Activated CD4-positive, alpha-beta T cell treated with anti-CD3 and anti-CD28 coated beads, Interleukin-2, amount 50 U/mL, for 1 hour (primary cell): Measurements from ENCODE around the gene FAM237B.
"Not testable (repeated sequence)": the region's sequence is repeated elsewhere in the genome, so short reads cannot be mapped to it uniquely, and the experiment has no call there.

Experiments
- DNase-seq: peaks from one replicate; pipeline ENCODE4 v3.0.0-alpha.2; 2020

The FAM237B gene

GRCh38 chr7:90320801-90321494, at the start of gene FAM237B:
FAM237B (minus strand) TSS chr7:90321304; CDS start chr7:90319748, 1,556 bp downstream.
- no peak for DNase-seq

DNA sequence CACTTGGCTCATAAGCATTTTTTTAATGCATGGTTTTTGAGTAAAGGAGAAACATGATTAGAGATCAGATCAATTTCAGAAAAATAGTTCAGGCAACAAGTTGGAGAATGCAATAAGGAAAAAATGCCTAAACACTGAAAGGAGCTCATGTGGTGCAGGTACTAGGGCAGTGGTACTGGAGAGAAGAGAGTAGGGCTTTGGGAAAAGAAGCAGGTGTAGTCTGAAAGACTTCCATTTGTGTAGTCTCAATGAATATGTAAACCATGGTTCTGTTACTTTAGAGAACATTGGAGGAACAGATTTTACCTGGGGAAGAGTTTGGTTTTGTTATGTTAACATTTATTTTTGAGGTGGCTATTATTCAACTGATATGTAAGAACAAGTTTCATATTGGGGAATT, 30.9 kb upstream of the FAM237B start:
- no peak for DNase-seq

- not testable (repeated sequence) for DNase-seq
Observed at GRCh38 chr7:90350032-90350431, 28.9 kb upstream of the FAM237B start.

DNA sequence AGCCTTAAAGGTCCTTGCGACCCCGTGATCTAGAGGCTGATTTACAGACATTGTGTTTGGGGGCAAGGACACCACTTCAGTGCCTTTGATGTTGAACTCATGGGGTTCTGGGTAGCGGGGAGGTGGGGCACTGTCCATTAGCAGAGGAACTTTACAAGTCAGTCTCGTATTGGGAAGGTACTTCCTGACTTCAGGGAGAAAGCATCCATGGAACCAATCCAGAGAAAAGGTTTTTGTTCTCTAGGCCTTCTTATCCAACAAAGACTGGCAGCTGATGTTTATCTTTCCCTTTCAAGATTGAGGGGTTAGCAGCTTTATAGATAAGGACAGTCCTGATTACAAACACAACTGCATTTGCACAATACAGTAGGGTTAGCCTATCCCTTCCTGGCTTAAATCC, 28.2 kb upstream of the FAM237B start:
- DNase-seq = no peak

GRCh38 chr7:90347759-90348158, 26.7 kb upstream of the FAM237B start:
- DNase-seq = no peak

DNA sequence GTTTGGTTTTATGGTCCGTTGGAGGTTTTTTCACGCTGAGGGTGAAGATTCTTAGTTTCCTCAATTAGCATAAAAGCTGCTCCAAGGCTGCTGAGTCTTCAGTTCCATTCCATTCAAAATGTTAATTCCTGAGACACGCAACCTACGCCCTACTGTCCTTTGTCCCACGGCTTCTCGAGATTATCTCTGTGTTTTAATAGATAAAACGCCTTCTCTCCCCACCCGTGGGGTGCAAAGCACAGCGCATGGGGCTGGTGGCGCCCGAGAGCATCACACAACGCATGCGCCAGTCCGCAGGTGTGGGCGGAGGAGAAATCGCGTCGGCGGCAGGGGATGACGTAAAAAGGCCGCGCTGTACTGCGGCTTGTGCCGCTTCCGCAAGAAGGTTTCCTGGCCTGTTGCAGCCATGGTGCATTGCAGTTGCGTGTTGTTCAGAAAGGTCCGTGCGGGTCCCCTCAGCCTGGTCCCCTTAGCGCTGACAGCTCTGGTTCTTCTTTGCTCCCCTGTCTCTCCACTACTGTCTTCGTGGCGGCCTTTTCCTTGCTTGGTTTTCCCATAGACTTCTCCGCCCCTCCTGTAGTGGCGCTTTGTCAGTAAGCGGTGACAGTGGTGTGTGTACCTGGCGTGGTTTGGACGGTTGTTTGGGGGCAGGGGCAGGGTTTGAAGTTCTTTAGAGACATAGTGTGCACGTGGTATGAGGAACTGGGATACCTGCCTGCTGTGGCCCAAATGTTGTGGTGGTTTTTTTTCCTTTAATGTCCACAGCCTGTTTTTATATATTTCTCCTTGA, 25.4 kb upstream of the FAM237B start, which contains the start of gene GTPBP10:
TSS of gene GTPBP10 (plus strand) at position 381 of the 790 bp plus-strand sequence. CDS start at position 407, 26 bp downstream.
- peak; percentile 94 for DNase-seq

DNA sequence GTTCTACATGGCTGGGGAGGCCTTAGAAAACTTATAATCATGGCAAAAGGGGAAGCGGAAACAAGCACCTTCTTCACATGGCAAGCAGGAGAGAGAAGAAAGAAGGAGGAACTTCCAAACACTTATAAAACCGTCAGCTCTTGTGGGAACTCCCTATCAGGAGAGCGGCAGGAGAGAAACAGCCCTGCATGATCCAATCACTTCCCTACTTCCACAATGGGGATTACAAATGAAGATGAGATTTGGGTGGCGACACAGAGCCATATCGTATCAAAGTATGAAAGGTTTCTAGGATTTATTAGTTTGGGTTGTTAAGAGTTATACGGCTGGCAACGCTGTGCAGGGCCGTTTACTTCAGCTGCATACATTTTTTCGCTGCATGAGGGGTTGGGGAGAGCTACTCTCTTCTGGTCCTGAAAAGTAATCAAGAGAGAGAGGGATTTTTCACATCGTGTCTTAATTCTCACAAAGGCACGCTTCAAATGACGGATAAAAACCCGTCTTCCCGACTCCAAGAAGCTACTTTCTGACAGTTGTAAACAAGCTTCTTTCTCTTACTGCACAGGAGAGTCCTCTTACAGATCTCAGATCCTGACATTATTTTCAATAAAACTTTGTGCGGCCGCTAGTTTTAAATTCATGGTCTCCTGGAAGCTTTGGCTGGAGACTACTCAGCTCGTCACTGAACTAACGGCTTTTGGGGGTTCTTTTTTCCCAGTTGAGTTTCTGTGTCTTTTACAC, 24.7 kb upstream of the FAM237B start:
- no peak for DNase-seq

DNA sequence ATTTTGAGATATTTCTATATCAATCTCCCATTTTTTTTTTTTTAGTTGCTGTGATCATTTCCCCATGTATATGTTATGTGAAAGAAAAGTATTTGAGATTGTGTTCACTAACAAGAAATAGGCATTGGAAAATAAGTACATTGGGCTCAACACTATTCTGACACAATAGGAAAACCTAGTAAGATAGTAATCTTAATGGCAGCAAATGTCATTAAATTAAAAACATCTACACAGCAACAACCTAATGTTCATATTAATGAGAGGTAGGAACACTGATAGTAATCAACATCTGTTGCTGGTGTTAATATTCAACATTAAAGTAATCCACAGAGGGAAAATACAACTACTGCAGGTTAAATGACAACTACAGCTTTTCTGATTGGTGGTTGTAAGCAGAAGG, 23.9 kb upstream of the FAM237B start:
- no peak for DNase-seq

DNA sequence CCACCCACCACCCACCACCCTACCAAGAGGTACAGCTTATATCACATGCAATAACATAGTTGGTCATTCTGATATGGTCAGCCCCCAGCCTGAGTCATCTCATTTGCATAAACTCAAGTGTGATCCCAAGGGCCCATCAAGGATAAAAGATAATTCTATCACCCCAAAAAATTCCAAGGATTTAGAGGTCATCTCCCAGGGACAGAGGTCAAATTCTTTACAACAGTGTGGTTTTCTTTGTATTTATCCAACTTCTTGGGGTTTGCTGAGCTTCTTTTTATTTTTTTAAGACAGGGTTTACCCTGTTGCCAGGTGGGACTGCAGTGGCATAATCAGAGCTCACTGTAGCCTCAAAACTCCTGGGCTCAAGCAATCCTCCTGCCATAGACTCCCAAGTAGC, 16.0 kb upstream of the FAM237B start:
- no peak for DNase-seq

- not testable (repeated sequence) for DNase-seq
Observed at GRCh38 chr7:90334926-90335325, 13.8 kb upstream of the FAM237B start.

DNA sequence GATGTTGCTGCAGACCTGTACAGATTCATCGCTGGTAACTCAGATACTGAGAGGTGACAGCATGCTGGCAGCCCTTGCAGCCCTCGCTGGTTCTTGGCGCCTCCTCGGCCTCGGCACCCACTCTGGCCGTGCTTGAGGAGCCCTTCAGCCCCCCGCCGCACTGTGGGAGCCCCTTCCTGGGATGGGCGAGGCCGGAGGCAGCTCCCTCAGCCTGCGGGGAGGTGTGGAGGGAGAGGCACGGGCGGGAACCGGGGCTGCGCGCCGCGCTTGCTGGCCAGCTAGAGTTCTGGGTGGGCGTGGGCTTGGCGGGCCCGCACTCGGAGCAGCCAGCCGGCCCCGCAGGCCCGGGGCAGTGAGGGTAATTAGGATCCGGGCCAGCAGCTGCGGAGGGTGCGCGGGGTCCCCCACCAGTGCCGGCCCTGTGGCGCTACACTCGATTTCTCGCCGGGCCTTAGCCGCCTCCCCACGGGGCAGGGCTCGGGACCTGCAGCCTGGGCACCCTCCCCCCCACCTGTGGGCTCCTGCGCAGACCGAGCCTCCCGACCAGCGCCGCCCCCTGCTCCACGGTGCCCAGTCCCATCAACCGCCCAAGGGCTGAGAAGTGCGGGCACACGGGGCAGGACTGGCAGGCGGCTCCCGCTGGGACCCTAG, 13.2 kb upstream of the FAM237B start:
- DNase-seq = no peak

GRCh38 chr7:90326500-90326899, 5.4 kb upstream of the FAM237B start:
- DNase-seq = no peak

DNA sequence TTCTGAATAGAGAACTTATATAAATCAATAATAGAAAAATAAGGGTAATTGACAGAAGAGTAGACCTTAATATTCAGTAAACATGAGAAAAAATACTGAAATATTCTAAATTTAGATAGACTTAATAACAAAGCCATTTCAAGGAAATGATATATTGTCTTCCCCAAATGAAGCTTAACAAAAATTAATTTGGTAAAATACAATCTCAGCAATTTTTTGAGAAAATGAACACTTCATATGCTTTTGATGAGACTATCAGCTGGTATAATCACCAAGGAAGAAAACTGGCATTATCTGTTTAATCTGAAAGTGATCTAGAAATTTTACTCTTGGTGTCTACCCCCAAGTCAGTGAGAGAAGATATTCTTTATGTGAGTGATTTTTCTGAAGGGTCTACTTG, 1.7 kb upstream of the FAM237B start:
- DNase-seq = no peak

DNA sequence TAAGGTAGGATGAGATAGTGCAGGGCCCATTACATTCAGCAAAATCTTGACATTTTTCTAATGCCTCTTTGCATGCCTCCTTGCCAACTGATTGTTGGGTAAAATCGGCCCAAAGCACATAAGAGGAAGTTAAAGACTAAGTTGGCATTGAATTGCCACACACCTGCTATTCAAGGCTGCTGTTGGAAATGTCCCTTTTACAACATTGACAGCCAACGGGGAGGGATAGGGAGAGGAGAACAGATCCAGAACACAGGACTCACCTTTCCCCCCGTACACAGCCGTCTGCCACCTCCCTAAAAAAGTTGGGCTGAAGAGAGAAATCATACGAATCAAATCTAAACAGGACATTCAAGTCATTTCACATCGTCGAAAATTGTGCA, 695 bp downstream of the FAM237B start:
- DNase-seq = no peak

- no peak for DNase-seq
Observed at GRCh38 chr7:90320014-90320413, 1.1 kb downstream of the FAM237B start.

GRCh38 chr7:90313907-90314306, 7.2 kb downstream of the FAM237B start:
- no peak for DNase-seq

GRCh38 chr7:90312745-90313144, 8.4 kb downstream of the FAM237B start:
- no peak for DNase-seq

- no peak for DNase-seq
Observed at GRCh38 chr7:90311175-90311574, 9.9 kb downstream of the FAM237B start.

- DNase-seq = no peak
Observed at GRCh38 chr7:90309872-90310271, 11.2 kb downstream of the FAM237B start.

DNA sequence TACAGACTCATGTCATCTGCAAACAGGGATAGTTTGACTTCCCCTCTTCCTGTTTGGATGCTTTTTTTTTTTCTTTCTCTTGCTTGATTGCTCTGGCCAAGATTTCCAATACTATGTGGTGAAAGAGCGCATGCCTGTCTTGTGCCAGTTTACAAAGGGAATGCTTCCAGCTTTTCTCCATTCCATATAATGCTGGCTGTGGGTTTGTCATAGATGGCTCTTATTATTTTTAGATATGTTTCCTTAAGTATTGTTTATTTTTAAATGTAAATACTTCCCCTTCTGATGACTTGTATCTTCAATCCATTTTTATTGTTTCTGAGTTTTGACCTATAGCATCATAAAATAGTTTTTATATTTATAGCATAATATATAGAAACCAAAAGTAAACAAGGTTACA, 17.9 kb downstream of the FAM237B start:
- DNase-seq = no peak

- DNase-seq = no peak
Observed at GRCh38 chr7:90298145-90299038, 22.7 kb downstream of the FAM237B start.
